ENCODE measurements around the gene CHCHD3. TPM values are rescaled to one million over a fixed set of nuclear protein-coding genes. Genes with fewer than 3 reads are reported as not detected.

Gene CHCHD3
- total RNA-seq, 1 donor from 2014 or later = 194 TPM

- no peak for DNase-seq
- intact Hi-C loops (cut with DNase I) = no loop called here
- no peak for ATAC-seq (ENCODE audit: poor library complexity)
These were observed 224.2 kb downstream of the CHCHD3 start for GRCh38 chr7:132857703-132858102.

GRCh38 chr7:132857031-132857430 is 224.9 kb downstream of the CHCHD3 start:
- intact Hi-C loops (cut with DNase I) = no loop called here
- DNase-seq (no peak), ATAC-seq (ENCODE audit: poor library complexity) (no peak)

- DNase-seq = no peak
- intact Hi-C loops (cut with DNase I) = no loop called here
- no peak for ATAC-seq (ENCODE audit: poor library complexity)
These were observed 225.5 kb downstream of the CHCHD3 start for GRCh38 chr7:132856416-132856815.

- intact Hi-C loops (cut with DNase I) = no loop called here
- ATAC-seq (ENCODE audit: poor library complexity) (no peak), DNase-seq (no peak)
These were observed 226.0 kb downstream of the CHCHD3 start for GRCh38 chr7:132855901-132856300.

- ATAC-seq (ENCODE audit: poor library complexity) (no peak), DNase-seq (no peak)
- intact Hi-C loops (cut with DNase I) = no loop called here
These were observed 227.7 kb downstream of the CHCHD3 start for GRCh38 chr7:132854238-132854637.

GRCh38 chr7:132847376-132847775 is 234.5 kb downstream of the CHCHD3 start:
- DNase-seq = no peak
- no peak for ATAC-seq (ENCODE audit: poor library complexity)
- intact Hi-C loops (cut with DNase I) = no loop called here

- ATAC-seq (ENCODE audit: poor library complexity) (peak; percentile 90), DNase-seq (peak; percentile 40)
- intact Hi-C loops (cut with DNase I) = no loop called here
These were observed 235.8 kb downstream of the CHCHD3 start for GRCh38 chr7:132846086-132846485.

- intact Hi-C loops (cut with DNase I) = no loop called here
- DNase-seq (no peak), ATAC-seq (ENCODE audit: poor library complexity) (no peak)
These were observed 239.4 kb downstream of the CHCHD3 start for GRCh38 chr7:132842478-132842877.

- intact Hi-C loops (cut with DNase I) = no loop called here
- DNase-seq (no peak), ATAC-seq (ENCODE audit: poor library complexity) (no peak)
These were observed 241.7 kb downstream of the CHCHD3 start for GRCh38 chr7:132840199-132840598.

- DNase-seq (no peak), ATAC-seq (ENCODE audit: poor library complexity) (no peak)
- intact Hi-C loops (cut with DNase I) = no loop called here
These were observed 243.6 kb downstream of the CHCHD3 start for GRCh38 chr7:132838313-132838712.

- ATAC-seq (ENCODE audit: poor library complexity) = peak; percentile 81
- intact Hi-C loops (cut with DNase I) = no loop called here
- DNase-seq = no peak
These were observed 244.4 kb downstream of the CHCHD3 start for GRCh38 chr7:132837529-132837928.

GRCh38 chr7:132836746-132837145 is 245.1 kb downstream of the CHCHD3 start:
- intact Hi-C loops (cut with DNase I) = no loop called here
- ATAC-seq (ENCODE audit: poor library complexity) = no peak

GRCh38 chr7:132830941-132831340 is 250.9 kb downstream of the CHCHD3 start:
- DNase-seq = no peak
- intact Hi-C loops (cut with DNase I) = no loop called here
- no peak for ATAC-seq (ENCODE audit: poor library complexity)

More at GRCh38 chr7:132836746-132837145, 245.1 kb downstream of the CHCHD3 start:
- DNase-seq = no peak

- no peak for ATAC-seq (ENCODE audit: poor library complexity)
- DNase-seq = no peak
- intact Hi-C loops (cut with DNase I) = no loop called here
These were observed 253.4 kb downstream of the CHCHD3 start for GRCh38 chr7:132828502-132828901.

GRCh38 chr7:132825932-132826835 is 255.7 kb downstream of the CHCHD3 start:
- no peak for DNase-seq
- ATAC-seq (ENCODE audit: poor library complexity) = no peak
- intact Hi-C loops (cut with DNase I) = no loop called here

GRCh38 chr7:132825222-132825621 is 256.7 kb downstream of the CHCHD3 start:
- no peak for DNase-seq
- ATAC-seq (ENCODE audit: poor library complexity) = no peak
- intact Hi-C loops (cut with DNase I) = no loop called here

GRCh38 chr7:132819648-132820047 is 262.2 kb downstream of the CHCHD3 start:
- no peak for ATAC-seq (ENCODE audit: poor library complexity)
- intact Hi-C loops (cut with DNase I) = no loop called here
- no peak for DNase-seq

GRCh38 chr7:132817949-132818348 is 263.9 kb downstream of the CHCHD3 start:
- intact Hi-C loops (cut with DNase I) = no loop called here
- DNase-seq = no peak
- no peak for ATAC-seq (ENCODE audit: poor library complexity)

GRCh38 chr7:132815696-132816311 is 266.1 kb downstream of the CHCHD3 start:
- intact Hi-C loops (cut with DNase I) = no loop called here
- DNase-seq (no peak), ATAC-seq (ENCODE audit: poor library complexity) (no peak)

GRCh38 chr7:132815130-132815529 is 266.8 kb downstream of the CHCHD3 start:
- intact Hi-C loops (cut with DNase I) = no loop called here
- ATAC-seq (ENCODE audit: poor library complexity) (no peak), DNase-seq (no peak)
